ENCODE measurements around the gene PICALM. TPM values are rescaled to one million over a fixed set of nuclear protein-coding genes. Genes with fewer than 3 reads are reported as not detected.

PICALM gene
- total RNA-seq, 1 experiment from 2014 or later = 321 TPM

GRCh38 chr11:86068138-86068871 lies 579 bp downstream of the PICALM start:
- Histone ChIP-seq H3K9me3 (no peaks in the 10 kb centered on the region), H3K4me1 (peaks cover 28% of the 10 kb centered on the region), H3K4me3 (ENCODE audit: low read depth, low read length) (peak overlapping the region; percentile 91), H3K36me3 (ENCODE audit: control insufficient read depth, insufficient read depth, low read length) (no peaks in the 10 kb centered on the region), H3K27me3 (replicated peaks; ENCODE audit: control insufficient read depth, insufficient read depth, low read length) (no peaks in the 10 kb centered on the region)
- DNase-seq = peak; percentile 54 to 63
- Mint-ChIP-seq H3K9me3 (ENCODE audit: unreplicated experiment) (no peaks in the 10 kb centered on the region), H3K27me3 (ENCODE audit: insufficient read depth, unreplicated experiment) (no peaks in the 10 kb centered on the region), H3K36me3 (ENCODE audit: insufficient read depth, unreplicated experiment) (peaks cover 27% of the 10 kb centered on the region), H3K4me3 (ENCODE audit: unreplicated experiment) (peak overlapping the region; percentile 95), H3K4me1 (ENCODE audit: low read depth, unreplicated experiment) (peaks cover 26% of the 10 kb centered on the region), H3K27ac (ENCODE audit: unreplicated experiment) (peak overlapping the region; percentile 85)
- no TSS peak for BruUV-seq (replicated peaks)
- TF ChIP-seq CTCF (IDR thresholded peaks at IDR 0.05; ENCODE audit: insufficient read depth in 1 of 2, low read depth in 1 of 2, low read length in 1 of 2, severe bottlenecking in 1 of 2, unreplicated experiment in 1 of 2) = no peak
- intact Hi-C loops (cut with micrococcal nuclease; ENCODE audit: unreplicated experiment) = loop anchor here (10.0 kb wide), 1 partner anchor 746 kb away; no protein-coding TSS in a partner anchor
- CTCF ChIA-PET = interaction anchor here (1.1 to 3.5 kb wide), 10 partner anchors 14 to 213 kb away, joined by 3 to 40 read pairs (median 8); partner anchors contain the start of gene CCDC83
- POLR2A ChIA-PET = interaction anchor here (0.7 to 3.4 kb wide), 9 partner anchors 10 to 1214 kb away, joined by 3 to 24 read pairs (median 9); partner anchors contain the start of genes EED and TMEM126B

- peaks cover 27% of the 10 kb centered on the region for H3K36me3 Mint-ChIP-seq (ENCODE audit: insufficient read depth, unreplicated experiment)
- H3K27me3 ChIP-seq (replicated peaks; ENCODE audit: control insufficient read depth, insufficient read depth, low read length) = no peaks in the 10 kb centered on the region
- BruUV-seq (replicated peaks) = no TSS peak
- H3K36me3 ChIP-seq (ENCODE audit: control insufficient read depth, insufficient read depth, low read length) = no peaks in the 10 kb centered on the region
- ChIA-PET POLR2A (interaction anchor here (1.1 to 3.4 kb wide), 5 partner anchors 9 to 177 kb away, joined by 3 to 24 read pairs (median 15); partner anchors contain the start of gene EED), CTCF (interaction anchor here (0.9 to 3.5 kb wide), 9 partner anchors 14 to 213 kb away, joined by 3 to 40 read pairs (median 6); partner anchors contain the start of gene CCDC83)
- H3K4me1 ChIP-seq = peaks cover 33% of the 10 kb centered on the region
- no peaks in the 10 kb centered on the region for H3K27me3 Mint-ChIP-seq (ENCODE audit: insufficient read depth, unreplicated experiment)
- intact Hi-C loops (cut with micrococcal nuclease; ENCODE audit: unreplicated experiment) = loop anchor here (1.0 to 10.0 kb wide), 5 partner anchors 14 to 747 kb away; no protein-coding TSS in a partner anchor
- H3K9me3 Mint-ChIP-seq (ENCODE audit: unreplicated experiment) = no peaks in the 10 kb centered on the region
- peak overlapping the region; percentile 91 for H3K4me3 ChIP-seq (ENCODE audit: low read depth, low read length)
- peak overlapping the region; percentile 95 for H3K4me3 Mint-ChIP-seq (ENCODE audit: unreplicated experiment)
- TF ChIP-seq CTCF (IDR thresholded peaks at IDR 0.05; ENCODE audit: insufficient read depth in 1 of 2, low read depth in 1 of 2, low read length in 1 of 2, severe bottlenecking in 1 of 2, unreplicated experiment in 1 of 2) = no peak
- H3K27ac Mint-ChIP-seq (ENCODE audit: unreplicated experiment) = peak overlapping the region; percentile 85
- DNase-seq = no peak
- peaks cover 26% of the 10 kb centered on the region for H3K4me1 Mint-ChIP-seq (ENCODE audit: low read depth, unreplicated experiment)
- no peaks in the 10 kb centered on the region for H3K9me3 ChIP-seq
Measured at GRCh38 chr11:86067851-86068137, 1.1 kb downstream of the PICALM start.

- Histone ChIP-seq H3K9me3 (no peaks in the 10 kb centered on the region), H3K27me3 (replicated peaks; ENCODE audit: control insufficient read depth, insufficient read depth, low read length) (no peaks in the 10 kb centered on the region), H3K36me3 (ENCODE audit: control insufficient read depth, insufficient read depth, low read length) (no peaks in the 10 kb centered on the region), H3K4me3 (ENCODE audit: low read depth, low read length) (peak overlapping the region; percentile 91), H3K4me1 (peaks cover 36% of the 10 kb centered on the region)
- H3K27me3 Mint-ChIP-seq (ENCODE audit: insufficient read depth, unreplicated experiment) = no peaks in the 10 kb centered on the region
- ChIA-PET CTCF (interaction anchor here (0.9 to 3.5 kb wide), 8 partner anchors 15 to 212 kb away, joined by 3 to 40 read pairs (median 6); partner anchors contain the start of gene CCDC83), POLR2A (interaction anchor here (1.1 to 3.4 kb wide), 4 partner anchors 9 to 178 kb away, joined by 3 to 24 read pairs (median 10); partner anchors contain the start of gene EED)
- H3K4me3 Mint-ChIP-seq (ENCODE audit: unreplicated experiment) = peak overlapping the region; percentile 95
- peak in 1 of 2 experiments; percentile 62 for DNase-seq
- peaks cover 27% of the 10 kb centered on the region for H3K36me3 Mint-ChIP-seq (ENCODE audit: insufficient read depth, unreplicated experiment)
- peaks cover 1% of the 10 kb centered on the region for H3K9me3 Mint-ChIP-seq (ENCODE audit: unreplicated experiment)
- peaks cover 26% of the 10 kb centered on the region for H3K4me1 Mint-ChIP-seq (ENCODE audit: low read depth, unreplicated experiment)
- TSS peak; percentile 31 for BruUV-seq (replicated peaks)
- intact Hi-C loops (cut with micrococcal nuclease; ENCODE audit: unreplicated experiment) = loop anchor here (1.0 to 10.0 kb wide), 5 partner anchors 14 to 748 kb away; no protein-coding TSS in a partner anchor
- no peak for TF ChIP-seq CTCF (IDR thresholded peaks at IDR 0.05; ENCODE audit: insufficient read depth in 1 of 2, low read depth in 1 of 2, low read length in 1 of 2, severe bottlenecking in 1 of 2, unreplicated experiment in 1 of 2)
- H3K27ac Mint-ChIP-seq (ENCODE audit: unreplicated experiment) = peak overlapping the region; percentile 85
Measured at GRCh38 chr11:86067009-86067850, 1.7 kb downstream of the PICALM start.

Data from Caco-2 (cell line).